GM18868 (cell line): Measurements from ENCODE around the gene PPP1R13L.
"Not testable (repeated sequence)": the region's sequence is repeated elsewhere in the genome, so short reads cannot be mapped to it uniquely, and the experiment has no call there.

Experiments
- ATAC-seq: cut with Tn5 transposase; IDR thresholded peaks from one replicate; pipeline ENCODE4 v1.9.1; 2021; ENCODE audit warnings: mild to moderate bottlenecking, moderate library complexity; ENCODE audit not compliant: unreplicated experiment

Gene PPP1R13L

DNA sequence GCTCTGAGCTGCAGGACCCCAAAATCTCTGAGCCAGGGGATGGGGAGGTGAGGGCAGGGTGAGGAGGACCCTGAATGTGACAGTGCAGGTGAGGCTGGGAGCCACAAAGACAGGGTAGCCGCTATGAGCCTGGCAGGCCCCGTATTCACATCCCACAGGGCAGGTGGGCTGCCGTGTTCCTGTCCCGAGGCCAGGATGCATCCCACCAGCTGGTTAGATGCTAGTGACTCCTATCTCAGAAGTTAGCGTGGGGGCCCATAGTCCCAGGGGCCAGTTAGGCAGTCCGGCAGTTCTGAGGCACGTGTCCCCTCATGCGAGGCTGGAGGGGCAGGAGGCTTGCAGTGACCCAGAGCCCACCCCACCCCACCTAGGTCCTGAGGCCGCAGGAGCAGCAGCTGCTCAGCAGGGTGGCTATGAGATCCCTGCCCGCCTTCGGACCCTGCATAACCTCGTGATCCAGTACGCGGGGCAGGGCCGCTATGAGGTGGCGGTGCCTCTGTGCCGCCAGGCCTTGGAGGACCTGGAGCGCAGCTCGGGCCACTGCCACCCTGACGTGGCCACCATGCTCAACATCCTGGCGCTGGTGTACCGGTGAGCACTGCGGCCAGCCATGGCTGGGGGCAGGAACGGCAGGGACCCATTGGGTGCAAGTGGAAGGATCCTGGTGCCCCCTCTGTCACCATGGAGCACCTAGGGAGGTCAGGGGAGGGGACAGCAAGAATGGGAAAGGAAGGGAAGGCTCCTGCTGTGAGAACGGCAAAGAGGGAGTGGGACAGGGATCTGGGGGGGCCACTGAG lies 57.1 kb downstream of the PPP1R13L start:
- ATAC-seq, result no peak

DNA sequence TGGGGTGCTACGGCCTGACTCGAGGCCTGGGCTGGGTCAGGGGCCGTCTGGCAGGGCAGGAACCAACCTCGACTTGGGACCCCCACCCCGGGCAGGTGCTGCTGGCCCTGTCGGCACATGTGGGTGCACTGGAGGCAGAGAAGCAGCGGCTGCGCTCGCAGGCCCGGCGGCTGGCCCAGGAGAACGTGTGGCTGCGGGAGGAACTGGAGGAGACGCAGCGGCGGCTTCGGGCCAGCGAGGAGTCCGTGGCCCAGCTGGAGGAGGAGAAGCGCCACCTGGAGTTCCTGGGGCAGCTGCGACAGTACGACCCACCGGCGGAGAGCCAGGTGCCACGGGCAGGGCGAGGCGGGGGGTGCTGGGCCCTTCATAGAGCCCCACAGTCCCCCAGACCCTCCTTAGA lies 58.4 kb downstream of the PPP1R13L start:
- ATAC-seq, result no peak

DNA sequence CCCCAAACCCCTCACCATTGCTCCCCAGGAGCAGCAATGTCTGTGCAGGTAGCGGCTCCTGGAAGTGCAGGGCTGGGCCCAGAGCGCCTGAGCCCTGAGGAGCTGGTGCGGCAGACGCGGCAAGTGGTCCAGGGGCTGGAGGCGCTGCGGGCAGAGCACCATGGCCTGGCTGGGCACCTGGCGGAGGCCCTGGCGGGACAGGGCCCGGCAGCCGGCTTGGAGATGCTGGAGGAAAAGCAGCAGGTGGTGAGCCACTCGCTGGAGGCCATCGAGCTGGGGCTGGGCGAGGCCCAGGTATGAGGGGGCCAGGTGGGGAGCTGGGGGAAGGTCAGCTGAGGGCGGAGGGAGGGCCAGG lies 59.4 kb downstream of the PPP1R13L start:
- ATAC-seq, result no peak

DNA sequence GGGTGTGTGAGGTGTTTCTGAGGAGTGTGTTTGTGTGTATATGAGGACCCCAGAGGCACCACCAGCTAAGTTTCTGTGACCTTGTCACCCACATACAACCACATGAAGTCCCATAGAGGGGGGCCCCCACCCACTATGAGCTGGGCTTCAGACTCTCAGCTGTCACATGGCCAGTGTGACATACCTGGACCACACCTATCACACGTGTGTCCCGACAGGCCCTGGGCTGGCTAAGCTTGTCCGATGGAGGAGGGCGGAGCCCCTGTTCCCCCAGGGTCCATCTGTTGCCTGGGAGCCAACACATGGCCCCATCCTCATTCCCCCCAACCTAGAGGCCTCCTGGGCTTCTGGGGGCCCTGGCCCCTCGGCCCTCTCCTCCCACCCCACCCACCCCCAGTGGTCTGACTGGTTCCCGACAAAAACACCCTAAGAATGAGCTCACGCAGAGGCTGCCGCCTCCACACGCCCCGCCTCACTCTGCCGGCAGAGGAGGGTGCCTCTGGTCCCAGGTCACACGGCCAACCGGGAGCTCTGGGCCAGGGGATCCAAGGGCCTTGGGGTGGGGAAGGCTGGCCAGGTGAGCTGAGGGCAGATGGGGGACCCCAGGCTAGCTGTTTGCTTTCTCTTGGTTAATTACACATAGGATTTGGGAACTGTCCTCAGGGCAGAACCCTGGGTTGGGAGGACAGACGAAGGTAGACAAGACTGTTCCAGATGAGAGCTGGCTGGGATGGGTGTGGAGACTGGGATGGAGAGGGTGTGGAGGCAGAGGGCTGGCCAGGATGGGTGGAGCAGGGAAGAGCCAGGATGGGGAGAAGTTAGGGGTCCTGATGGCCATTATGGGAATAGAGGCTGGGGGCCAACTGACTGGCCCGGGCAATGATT lies 60.0 kb downstream of the PPP1R13L start:
- ATAC-seq, result no peak

DNA sequence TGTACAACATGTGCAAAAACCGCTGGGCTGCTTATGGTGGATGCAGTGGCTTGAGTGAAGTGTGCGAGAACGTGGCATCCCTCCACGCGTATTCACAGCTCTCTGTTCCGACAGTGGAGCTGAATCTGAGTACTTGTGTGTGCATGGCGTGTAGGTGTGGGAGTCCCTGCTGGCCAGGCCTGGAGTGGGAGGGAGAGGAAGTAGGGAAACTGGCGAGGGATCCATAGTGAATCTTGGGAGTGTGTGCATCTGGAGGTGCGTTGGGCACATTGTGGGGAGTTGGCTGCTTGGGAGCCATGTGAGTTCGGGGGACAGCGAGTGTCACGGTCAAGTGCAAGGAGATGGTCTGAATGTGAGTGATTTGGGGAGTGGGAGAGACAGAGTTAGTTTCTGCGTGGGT lies 62.0 kb downstream of the PPP1R13L start:
- ATAC-seq, result no peak

DNA sequence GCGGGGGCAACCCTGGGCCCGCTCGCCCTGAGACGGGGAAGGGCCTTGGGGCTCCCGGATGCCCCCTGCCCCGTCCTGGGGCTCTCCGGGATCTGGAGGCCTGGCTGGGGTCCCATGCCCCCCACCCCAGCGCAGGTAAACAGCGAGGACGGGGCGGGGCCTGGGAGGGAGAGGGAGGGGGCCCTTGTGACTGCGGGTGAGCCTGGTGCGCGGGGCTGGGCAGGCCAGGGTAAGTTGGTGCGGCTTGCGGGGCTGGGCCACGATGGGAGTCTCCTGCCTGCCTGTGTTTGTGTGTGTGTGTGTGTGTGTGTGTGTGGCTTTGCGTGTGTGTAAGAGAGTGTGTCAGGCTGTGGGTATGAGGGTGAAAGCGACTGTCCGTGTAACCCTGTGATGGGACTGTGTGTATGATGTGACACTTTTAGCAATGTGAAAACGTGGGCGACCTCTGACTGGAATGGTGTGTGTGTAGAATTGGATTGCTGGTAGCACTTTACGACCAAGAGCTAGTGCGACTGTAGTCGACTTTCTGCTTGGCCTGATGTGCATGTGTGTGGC lies 63.9 kb downstream of the PPP1R13L start:
- no peak for ATAC-seq

DNA sequence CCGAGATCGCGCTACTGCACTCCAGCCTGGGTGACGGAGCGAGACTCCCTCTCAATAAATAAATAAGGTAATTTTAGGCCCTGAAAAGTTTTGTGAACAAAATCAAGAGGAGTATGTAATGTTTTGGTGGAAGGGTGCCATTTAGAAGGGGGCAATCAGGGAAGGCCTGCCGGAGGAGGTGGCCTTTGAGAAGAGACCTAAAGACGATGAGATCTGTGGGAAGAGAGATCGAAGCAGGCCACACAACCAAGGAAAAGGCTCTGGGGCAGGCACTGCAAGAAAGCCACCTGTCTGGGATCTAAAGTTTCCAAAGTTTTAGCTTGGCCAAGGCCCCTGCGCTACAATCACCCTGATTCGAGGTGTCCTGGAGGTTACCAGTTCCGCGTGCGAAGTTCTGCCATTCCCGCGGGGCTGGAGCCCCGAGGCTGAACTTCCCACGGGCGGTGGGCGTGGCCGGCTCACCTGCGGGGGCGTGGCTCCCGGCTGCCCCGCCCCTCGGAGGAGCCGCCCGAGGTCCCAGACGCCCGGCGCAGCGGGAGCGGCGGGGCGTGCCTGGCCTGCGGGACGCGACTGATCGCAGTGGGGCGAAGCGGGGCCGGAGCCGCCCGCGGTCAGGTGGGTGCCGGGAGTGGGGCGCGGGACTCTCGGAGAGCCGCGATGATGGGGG lies 64.5 kb downstream of the PPP1R13L start, which contains the start of gene KLC3:
TSS of gene KLC3 (plus strand) at position 519 of the 667 bp plus-strand sequence. CDS start 4,792 bp downstream, outside the sequence.
- no peak for ATAC-seq

DNA sequence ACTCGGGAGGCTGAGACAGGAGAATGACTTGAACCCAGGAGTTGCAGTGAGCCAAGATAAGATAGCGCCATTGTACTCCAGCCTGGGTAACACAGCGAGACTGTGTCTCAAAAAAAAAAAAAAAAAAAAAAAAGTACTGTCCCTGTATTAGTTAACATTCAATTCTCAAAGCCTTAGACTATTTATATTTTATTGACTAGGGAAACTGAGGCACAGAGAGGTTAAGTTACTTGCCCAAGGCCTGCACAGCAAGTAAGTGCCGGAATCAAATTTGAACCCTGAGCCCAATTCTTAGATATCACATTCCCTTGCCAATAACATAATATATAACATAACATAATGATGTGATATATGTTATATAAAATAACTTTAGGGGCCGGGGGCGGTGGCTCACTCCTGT lies 65.2 kb downstream of the PPP1R13L start:
- no peak for ATAC-seq

DNA sequence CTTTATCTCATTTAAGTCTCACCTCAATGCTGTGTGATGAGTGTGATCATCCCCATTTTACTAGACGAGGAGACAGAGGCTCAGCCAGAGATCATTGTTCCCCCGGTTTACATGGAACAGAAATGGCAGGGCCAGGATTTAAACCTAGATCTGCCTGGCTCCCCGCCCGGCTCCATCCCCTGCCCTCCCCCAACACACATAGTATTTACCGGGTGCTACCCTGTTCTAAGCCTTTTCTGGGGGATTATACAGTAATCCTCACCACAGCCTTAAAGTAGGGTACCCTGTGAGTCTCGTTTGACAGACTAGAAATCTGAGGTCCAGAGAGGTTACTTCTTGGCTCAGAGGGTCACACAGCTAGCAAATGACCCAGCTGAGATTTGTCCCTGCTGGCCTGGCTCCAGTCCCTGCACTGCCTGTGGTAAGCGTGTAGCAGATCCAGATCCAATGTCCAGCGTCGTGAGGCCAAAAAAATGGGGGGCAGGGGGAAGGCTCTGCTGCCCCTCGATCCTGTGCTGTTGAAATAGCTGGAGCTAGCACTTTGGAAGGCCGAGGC lies 68.1 kb downstream of the PPP1R13L start:
- ATAC-seq, result no peak

DNA sequence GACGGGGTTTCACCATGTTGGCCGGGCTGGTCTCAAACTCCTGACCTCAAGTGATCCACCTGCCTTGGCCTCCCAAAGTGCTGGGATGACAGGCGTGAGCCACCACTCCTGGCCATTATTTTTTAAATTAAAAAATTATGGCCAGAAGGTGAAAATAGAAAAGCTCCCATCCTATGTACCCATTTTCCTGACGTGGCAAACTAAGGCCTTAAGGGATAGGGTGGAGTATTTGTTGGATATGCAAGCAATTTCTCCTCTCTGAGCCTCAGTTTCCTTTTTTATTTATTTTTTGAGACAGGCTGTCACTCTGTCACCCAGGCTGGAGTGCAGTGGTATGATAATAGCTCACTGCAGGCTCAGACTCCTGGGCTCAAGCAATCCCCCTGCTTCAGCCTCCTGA lies 70.0 kb downstream of the PPP1R13L start:
- not testable (repeated sequence) for ATAC-seq

DNA sequence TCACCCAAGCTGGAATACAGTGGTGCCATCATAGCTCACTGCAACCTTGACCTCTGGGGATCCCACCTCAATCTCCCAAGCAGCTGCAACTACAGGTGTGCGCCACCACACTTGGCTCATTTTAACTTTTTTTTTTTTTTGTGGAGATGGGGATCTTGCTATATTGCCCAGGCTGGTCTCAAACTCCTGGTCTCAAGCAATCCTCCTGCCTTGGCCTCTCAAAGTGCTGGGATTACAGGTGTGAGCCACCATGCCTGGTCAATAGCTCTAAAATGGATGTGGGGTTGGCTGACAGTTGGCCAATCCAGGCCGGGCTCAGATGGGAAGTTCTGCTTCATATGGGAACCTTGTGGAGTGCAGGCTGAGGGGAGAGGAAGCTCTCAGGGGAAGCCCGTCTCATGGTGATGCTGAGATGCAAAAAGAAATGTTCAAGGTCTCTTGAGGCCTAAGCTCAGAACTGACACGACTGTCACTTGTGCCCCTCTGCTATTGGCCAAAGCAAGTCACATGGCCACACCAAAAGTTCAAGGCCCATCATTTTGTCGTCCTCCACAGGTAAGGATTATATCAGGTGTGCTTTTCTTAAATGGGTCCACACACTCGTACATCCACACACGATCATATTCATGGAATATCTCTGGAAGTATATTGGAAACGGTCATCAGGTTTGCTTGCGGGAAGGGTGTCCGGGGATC lies 71.1 kb downstream of the PPP1R13L start:
- no peak for ATAC-seq

DNA sequence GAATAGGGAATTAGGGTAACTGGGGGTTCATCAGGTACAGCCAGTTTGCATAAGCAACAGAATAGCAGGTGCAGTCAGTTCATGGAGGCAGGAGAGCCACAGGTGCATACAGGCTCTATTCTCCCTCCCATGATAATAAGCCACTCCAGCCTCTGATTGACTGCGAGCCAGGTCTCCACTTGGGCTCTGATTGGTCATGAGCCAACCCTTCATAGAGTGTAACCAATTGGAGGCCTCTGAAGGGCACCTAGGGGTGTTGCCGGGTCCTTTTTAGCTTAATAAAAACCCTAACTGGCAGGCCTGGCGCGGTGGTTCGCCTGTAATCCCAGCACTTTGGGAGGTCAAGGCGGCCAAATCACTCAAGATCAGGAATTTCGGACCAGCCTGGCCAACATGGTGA lies 73.5 kb downstream of the PPP1R13L start:
- ATAC-seq, result no peak
